GM21576 (cell line): Measurements from ENCODE around the gene DSN1.

Source experiments
- ATAC-seq: cut with Tn5 transposase; IDR thresholded peaks from one replicate; pipeline ENCODE4 v1.9.1; 2021; ENCODE audit warnings: mild to moderate bottlenecking, moderate library complexity; ENCODE audit not compliant: unreplicated experiment

Gene DSN1

DNA sequence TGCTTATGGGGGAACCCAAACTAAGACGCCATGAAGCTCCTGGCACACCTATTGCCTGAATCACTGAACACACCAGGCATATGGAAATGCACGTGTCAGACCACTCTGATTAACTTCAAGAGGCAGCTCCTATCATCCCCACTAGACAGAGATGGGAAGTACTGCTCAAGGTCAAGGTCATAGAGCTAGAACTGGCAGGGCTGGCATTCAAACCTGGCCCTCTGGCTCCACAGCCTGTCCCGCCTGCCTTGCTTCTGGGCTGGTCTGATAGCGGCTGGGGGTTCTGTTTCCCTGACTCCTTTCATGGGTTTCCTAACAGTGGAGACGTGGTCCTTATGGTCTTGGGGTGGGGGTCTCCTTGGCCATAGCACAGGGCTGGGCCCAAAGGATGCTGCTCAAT is 22.6 kb upstream of the DSN1 start:
- no peak for ATAC-seq

GRCh38 chr20:36795691-36796090 is 22.1 kb upstream of the DSN1 start:
- ATAC-seq, result no peak

DNA sequence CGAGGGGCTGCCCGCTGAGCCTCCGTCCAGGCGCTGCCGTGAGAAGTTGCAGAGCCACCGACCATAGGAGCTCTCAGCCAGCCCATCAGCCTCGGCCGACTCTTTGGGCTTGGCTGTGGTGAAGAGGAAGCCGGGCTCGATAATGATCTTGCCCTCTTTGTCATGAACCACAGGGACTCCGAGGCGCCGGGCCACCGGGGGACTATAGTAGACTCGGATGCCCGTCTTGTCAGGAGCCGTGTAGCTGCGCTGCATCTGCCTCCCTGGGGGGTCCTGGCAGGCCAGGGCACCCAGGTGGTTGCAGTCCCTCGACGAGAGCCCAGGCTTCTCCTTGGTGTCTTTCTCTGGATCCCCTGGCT is 20.5 kb upstream of the DSN1 start:
- no peak for ATAC-seq

- ATAC-seq, result no peak
These were observed 19.9 kb upstream of the DSN1 start for GRCh38 chr20:36793294-36794115.

GRCh38 chr20:36792422-36792821 is 18.9 kb upstream of the DSN1 start:
- no peak for ATAC-seq

GRCh38 chr20:36791862-36792261 is 18.3 kb upstream of the DSN1 start:
- ATAC-seq, result no peak

- no peak for ATAC-seq
These were observed 13.1 kb upstream of the DSN1 start for GRCh38 chr20:36786663-36787062.

DNA sequence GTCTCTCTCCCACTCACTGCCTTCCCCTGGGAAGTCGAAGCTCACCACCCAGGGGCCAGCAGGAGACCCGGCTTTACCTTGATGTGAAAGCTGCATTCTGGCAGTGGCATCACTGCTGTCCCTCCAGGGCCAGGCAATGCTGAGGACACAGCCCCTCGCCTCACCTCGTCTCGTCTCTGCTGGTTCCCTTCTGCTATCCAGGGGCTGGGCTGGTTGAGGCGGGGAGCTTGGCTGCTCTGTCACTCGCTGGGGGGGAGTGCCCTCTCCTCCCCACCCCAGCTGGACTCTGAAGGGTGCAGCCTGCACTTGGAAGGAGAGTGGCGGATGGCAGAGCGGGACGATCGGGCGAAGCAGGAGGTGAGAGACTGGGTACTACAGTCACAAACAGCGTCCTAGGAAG is 12.7 kb upstream of the DSN1 start:
- no peak for ATAC-seq

GRCh38 chr20:36785308-36785707 is 11.7 kb upstream of the DSN1 start:
- no peak for ATAC-seq

DNA sequence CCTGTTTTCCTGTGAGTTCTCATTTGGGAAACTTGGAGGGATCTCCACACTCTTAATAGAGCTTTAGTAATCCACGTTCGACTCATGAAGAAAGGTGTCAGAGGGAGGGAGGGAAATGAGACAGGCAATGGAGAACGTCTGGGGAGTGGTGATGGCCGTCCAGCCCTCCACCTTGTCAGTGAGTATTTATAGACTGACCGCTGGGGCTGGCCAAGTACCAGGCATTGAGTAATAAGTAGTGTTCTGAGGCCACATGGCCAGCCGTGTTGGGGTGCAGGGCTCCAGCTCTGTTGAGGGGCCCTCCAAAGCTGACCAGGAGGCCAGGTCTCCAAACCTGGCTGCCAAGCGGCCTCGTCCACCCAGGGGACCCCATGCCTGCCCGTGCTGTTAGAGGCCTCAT is 11.3 kb upstream of the DSN1 start:
- no peak for ATAC-seq

GRCh38 chr20:36784116-36784515 is 10.6 kb upstream of the DSN1 start:
- no peak for ATAC-seq

- no peak for ATAC-seq
These were observed 6.1 kb upstream of the DSN1 start for GRCh38 chr20:36779656-36780025.

DNA sequence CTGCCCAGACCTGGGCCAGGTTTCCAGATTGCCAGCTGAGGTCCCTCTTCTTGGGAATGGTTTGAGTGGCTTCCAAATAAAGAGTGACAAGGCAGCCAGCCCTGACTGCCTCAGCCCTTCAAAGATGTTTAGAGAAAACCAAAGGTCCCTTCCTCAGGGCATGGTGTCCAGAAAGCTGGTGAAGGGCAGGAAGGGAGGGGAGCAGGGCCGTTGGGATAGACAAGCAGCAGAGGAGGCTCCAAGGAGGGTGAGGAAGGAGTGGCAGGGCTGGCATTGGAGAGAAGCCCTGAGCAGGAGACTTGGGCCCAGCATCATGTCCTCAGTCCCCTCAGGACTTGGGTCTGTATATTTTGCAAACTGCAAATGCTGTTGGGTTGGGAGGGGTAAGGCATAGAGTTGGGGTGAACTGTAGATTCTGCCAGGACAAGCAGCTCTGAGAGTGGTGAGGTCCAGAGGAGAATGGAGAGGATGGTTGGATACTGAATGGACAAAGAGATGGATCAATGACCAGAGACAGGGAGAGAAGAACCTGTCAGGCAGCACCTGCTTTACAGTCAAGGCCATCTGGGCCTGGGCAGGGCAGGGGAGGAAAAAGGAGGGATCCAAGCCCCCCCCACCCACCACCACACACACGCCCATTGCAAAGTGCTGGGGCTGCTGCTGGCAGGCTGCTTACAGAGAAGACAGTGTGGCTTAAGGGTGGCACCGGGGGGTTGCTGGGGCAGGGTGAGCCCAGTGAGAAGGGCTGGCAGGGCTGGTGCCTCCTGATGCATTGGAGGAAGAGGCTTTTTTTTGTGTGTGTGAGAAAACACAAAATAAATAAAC is 5.5 kb upstream of the DSN1 start:
- ATAC-seq, result no peak

DNA sequence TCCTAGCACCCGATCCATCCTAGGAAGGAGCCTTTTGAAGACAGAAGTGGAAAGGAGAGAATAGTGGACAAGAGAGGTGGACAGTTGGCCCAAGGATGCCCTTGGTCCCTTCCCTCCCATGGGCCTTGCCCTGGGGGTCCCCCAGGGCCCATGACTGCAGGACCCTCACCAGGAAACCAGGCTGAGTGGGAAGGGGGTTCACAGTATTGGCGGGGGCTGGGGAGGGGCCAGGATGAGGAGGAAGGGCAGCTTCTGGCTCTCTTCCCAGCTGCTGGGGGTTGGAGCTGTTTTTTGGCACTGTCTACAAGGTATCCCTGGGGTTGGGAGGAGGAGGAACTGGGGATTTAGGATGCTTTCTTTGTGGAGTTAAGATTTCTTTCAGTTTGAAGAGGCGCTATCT is 4.0 kb upstream of the DSN1 start:
- ATAC-seq, result no peak

- no peak for ATAC-seq
These were observed 3.6 kb upstream of the DSN1 start for GRCh38 chr20:36777167-36777566.

GRCh38 chr20:36775826-36776225 is 2.3 kb upstream of the DSN1 start:
- ATAC-seq, result no peak

DNA sequence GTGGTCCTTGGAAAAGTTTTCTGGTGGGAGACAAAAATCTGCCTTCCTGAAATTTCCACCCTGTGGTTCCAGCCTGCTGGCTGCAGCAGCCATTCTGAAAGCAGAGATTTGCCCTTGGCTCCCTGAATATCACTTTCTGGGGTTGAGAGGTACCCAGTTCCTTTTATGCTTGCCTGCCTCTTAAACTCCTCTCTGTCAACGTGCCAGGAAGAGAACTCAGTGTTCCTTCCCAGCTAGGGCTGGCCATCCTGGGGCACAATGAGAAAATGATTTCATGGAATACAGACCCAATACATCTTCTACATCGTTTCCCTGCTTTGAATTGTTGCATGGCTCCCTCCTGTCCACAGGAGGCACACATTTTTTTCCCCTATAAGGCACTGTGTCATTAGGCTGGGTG is 1.6 kb upstream of the DSN1 start:
- ATAC-seq, result no peak

DNA sequence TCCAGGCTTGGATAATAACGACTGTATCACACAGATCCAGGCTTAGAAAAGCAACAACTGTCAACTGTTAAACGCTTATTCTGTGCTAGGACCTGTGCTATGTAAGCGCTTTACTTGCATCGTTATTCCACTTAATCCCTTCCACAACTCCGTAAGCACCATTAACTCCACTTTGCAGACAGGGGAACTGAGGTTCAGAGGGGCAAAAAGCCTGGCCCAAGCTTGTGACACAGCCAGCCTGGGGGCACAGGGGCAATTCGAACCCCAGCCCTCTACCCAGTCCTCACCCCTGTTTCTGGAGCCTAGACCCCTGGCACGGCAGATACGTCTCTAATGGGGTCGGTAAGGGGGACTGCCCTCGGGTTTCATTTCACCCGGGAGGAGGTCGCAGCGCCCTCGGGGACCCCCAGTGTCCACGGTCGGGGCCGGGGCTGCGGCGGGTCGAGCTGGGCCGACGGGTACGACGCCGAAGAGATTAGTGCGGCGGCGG is 411 bp downstream of the DSN1 start:
- peak; percentile 3 for ATAC-seq

GRCh38 chr20:36770680-36771079 is 2.9 kb downstream of the DSN1 start:
- no peak for ATAC-seq

DNA sequence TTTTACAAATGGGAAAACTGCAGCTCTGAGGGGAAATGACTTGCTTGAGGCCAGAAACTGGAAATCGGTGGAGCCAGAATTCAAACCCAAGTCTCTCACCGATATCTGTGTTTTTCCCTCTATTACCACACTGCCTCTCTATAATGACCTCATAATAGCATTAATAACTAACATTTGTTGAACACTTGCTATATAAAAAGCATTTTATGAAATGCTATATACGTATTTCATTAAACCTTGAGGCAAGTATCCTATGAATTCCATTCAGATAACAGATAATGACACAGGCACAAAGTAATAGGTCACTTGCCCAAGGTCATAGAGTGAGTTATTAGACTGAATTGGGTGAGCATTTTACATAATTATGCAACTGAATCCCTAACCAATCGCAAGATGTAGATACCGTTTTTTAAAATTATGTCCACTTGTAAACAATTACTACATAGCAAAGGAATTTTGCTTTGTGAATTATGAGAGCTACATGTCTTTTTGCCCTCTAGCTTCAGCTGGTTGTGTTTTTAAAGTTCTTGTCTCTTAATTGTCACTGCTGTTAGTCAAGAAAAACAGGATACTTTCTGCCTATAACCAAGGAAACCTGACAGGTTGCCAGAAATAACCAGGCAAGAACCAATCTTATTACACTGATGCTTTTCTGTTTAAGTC is 4.7 kb downstream of the DSN1 start:
- ATAC-seq, result no peak

DNA sequence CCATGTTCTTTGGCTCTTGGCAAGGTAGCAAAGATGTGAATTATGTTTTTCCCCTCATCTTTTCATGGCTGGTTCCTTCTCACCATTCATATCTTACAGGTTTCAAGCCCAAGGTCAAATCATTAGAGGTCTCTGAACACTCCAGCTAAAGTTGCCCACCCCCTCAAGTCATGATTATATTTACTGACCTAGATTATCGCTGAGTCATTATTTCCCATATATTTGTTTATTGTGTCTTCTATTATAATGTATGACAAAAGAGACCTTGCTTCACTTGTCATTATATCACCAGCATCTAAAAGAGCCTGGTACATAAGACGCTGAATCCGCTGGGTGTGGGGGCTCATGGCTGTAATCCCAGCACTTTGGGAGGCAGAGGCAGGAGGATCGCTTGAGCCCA is 12.4 kb downstream of the DSN1 start:
- ATAC-seq, result no peak

DNA sequence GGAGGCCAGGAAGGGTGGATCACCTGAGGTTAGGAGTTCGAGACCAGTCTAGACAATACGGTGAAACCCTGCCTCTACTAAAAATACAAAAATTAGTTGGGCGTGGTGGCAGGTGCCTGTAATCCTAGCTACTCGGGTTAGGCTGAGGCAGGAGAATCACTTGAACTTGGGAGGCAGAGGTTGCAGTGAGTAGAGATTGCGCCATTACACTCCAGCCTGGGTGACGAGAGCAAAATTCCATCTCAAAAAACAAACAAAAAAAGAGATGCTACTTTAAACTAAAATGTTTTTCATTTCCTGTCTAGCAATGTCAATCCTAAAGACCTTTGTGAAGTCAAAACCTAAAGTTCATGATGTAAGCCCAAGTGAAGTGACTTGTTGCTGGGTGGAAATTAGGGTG is 12.9 kb downstream of the DSN1 start:
- ATAC-seq, result no peak
